ENCODE results near the gene CLDN6. TPM values are rescaled to one million over a fixed set of nuclear protein-coding genes. Genes with fewer than 3 reads are reported as not detected.
A peak's percentile ranks its signal among the peaks of the same experiment; 100 is the strongest.

Gene CLDN6
- total RNA-seq, 1 experiment from 2014 or later: 0.49 TPM

- TF ChIP-seq CEBPB (IDR thresholded peaks at IDR 0.05; ENCODE audit: low read depth) (no peak), TCF7L2 (IDR thresholded peaks at IDR 0.05; ENCODE audit: borderline replicate concordance, extremely low read depth, insufficient read depth, insufficient read length) (no peak), MAX (IDR thresholded peaks at IDR 0.05) (peak; percentile 76)
Measured at GRCh38 chr16:3059041-3059722, 41.2 kb upstream of the CLDN6 start (continued).

DNA sequence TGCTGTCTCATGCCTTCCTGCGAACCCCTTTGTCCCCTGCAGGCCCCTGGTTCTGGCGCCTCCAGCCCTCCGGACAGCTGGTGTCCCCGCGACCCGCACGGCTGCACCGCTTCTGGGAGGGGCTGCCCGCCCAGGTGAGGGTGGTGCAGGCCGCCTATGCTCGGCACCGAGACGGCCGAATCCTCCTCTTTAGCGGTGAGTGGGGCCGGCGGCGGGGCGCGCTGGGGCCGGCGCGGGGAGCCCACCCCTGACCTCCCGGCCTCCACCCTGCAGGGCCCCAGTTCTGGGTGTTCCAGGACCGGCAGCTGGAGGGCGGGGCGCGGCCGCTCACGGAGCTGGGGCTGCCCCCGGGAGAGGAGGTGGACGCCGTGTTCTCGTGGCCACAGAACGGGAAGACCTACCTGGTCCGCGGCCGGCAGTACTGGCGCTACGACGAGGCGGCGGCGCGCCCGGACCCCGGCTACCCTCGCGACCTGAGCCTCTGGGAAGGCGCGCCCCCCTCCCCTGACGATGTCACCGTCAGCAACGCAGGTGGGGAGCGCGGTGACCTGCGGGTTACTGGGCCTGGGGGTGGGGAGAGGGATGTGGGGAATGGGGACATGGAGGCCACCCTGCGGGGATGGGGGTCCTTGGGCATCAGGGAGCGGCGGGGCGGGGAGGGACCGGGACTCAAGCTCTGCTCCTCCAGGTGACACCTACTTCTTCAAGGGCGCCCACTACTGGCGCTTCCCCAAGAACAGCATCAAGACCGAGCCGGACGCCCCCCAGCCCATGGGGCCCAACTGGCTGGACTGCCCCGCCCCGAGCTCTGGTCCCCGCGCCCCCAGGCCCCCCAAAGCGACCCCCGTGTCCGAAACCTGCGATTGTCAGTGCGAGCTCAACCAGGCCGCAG lies 40.4 kb upstream of the CLDN6 start:
- intact Hi-C loops (cut with micrococcal nuclease): loop anchor here (2.0 to 10.0 kb wide), 2 partner anchors 70 to 116 kb away; no protein-coding TSS in a partner anchor
- peaks cover 0 to 22% of the 10 kb centered on the region in 2 experiments; a peak in 3 of 4 replicates for H3K4me1 ChIP-seq (ENCODE audit: control insufficient read depth in 1 of 2, insufficient read depth in 2 of 2, low read length in 2 of 2)
- BruUV-seq (replicated peaks): no TSS peak
- H3K4me2 ChIP-seq (ENCODE audit: low read length): peak overlapping the region; percentile 95
- H4K20me1 ChIP-seq (ENCODE audit: insufficient read depth): no peaks in the 10 kb centered on the region
- no peaks in the 10 kb centered on the region for H3K9me2 ChIP-seq (ENCODE audit: insufficient read depth)
- peak overlapping the region; percentile 95 for H3K9ac ChIP-seq (ENCODE audit: low read length)
- POLR2A ChIA-PET: interaction anchor here (0.6 to 1.7 kb wide), 5 partner anchors 11 to 117 kb away, joined by 3 to 6 read pairs (median 4); partner anchors contain the start of gene TNFRSF12A
- no peaks in the 10 kb centered on the region for H3K36me3 ChIP-seq (ENCODE audit: control insufficient read depth in 1 of 2, insufficient read depth in 2 of 2, low read length in 2 of 2)
- TF ChIP-seq CTCF (IDR thresholded peaks at IDR 0.05 in 2 of 3, conservative IDR thresholded peaks at IDR 0.05 in 1 of 3; ENCODE audit: borderline replicate concordance in 1 of 3, insufficient read depth in 1 of 3, low read depth in 2 of 3, low read length in 2 of 3) (peak in 1 of 3 experiments; percentile 23; a peak in 1 of 6 replicates), ZFX (IDR thresholded peaks at IDR 0.05) (no peak), EZH2 (IDR thresholded peaks at IDR 0.05) (no peak), POLR2A (IDR thresholded peaks at IDR 0.05; ENCODE audit: borderline replicate concordance, extremely low read depth, insufficient read depth, insufficient read length) (no peak), ZNF274 (IDR thresholded peaks at IDR 0.05; ENCODE audit: low read depth, low read length) (no peak), FOSL1 (IDR thresholded peaks at IDR 0.05; ENCODE audit: low read depth) (no peak), SRF (IDR thresholded peaks at IDR 0.05; ENCODE audit: low read depth) (no peak), EGR1 (IDR thresholded peaks at IDR 0.05; ENCODE audit: low read depth) (no peak)
- no peaks in the 10 kb centered on the region for H3K79me2 ChIP-seq (ENCODE audit: insufficient read depth, low read length)
- peak overlapping the region; percentile 81 to 87 for H3K4me3 ChIP-seq (replicated peaks in 1 of 2; ENCODE audit: low read depth in 1 of 2, low read length in 2 of 2)
- RAD21 ChIA-PET (ENCODE audit: low non-redundant PET in 1 of 2, low total read pairs in 2 of 2, uncharacterized antibody in 2 of 2, unreplicated experiment in 2 of 2): interaction anchor here in 1 of 2 experiments (1.0 kb wide), 1 partner anchor 27 kb away, joined by 5 read pairs; no protein-coding TSS in a partner anchor
- H3K9me3 ChIP-seq (ENCODE audit: control insufficient read depth in 1 of 2, insufficient read depth in 1 of 2, low read depth in 1 of 2, low read length in 2 of 2): no peaks in the 10 kb centered on the region
- DNase-seq (ENCODE audit: low read depth, low spot score) (peak; percentile 35), ATAC-seq (peak; percentile 72)
- peak overlapping the region; percentile 84 for H3K27ac ChIP-seq (ENCODE audit: low read depth, low read length)
- H2AFZ ChIP-seq (ENCODE audit: low read depth, low read length, poor library complexity, severe bottlenecking): no peak overlapping the region
- no peaks in the 10 kb centered on the region for H3K27me3 ChIP-seq (ENCODE audit: insufficient read depth, low read length)
- CTCF ChIA-PET: interaction anchor here (0.6 to 2.5 kb wide), 12 partner anchors 9 to 108 kb away, joined by 3 to 16 read pairs (median 5); no protein-coding TSS in a partner anchor

Data from HCT116 (cell line).